Colonic mucosa (tissue), 4 donors: ENCODE results near the gene SLC5A10. TPM values are rescaled to one million over a fixed set of nuclear protein-coding genes. Genes with fewer than 3 reads are reported as not detected.

Source experiments
- DNase-seq: peaks from one replicate; pipeline ENCODE4 v3.0.0-alpha.2; 2020
- H3K27ac ChIP-seq: fragments of 200-600 bp; one replicate; pipeline ENCODE4 v1.8.0; 2021
- H3K27me3 ChIP-seq: fragments of 200-600 bp; one replicate; pipeline ENCODE4 v1.8.0; 2021
- H3K36me3 ChIP-seq: fragments of 200-600 bp; one replicate; pipeline ENCODE4 v1.8.0; 2021
- H3K4me1 ChIP-seq: fragments of 200-600 bp; one replicate; pipeline ENCODE4 v1.8.0; 2021; ENCODE audit warnings: mild to moderate bottlenecking
- H3K4me3 ChIP-seq: fragments of 200-600 bp; one replicate; pipeline ENCODE4 v1.8.0; 2021
- H3K9ac ChIP-seq, 2 donors: one replicate each; pipeline ENCODE4 v1.7.0; 2013; ENCODE audit warnings: control low read depth in 2 of 2, low read depth in 2 of 2, low read length in 2 of 2
- H3K9me3 ChIP-seq: fragments of 200-600 bp; one replicate; pipeline ENCODE4 v1.8.0; 2021
- intact Hi-C: fragments of 100-400 bp; cut with DNase I; formaldehyde crosslinking; loops from one replicate; pipeline ENCODE4 v1.14.1; 2022
- total RNA-seq, 2 donors: library from RNA; stranded (reverse); fragmentation: NEBNext Ultra II Directional in 1 of 2; extraction: Animal tissue kit (Norgen Biotek cat#: 25700) in 1 of 2; gene quantifications; one replicate each; pipeline ENCODE4 v1.2.1, GENCODE V29; 2021
- TF ChIP-seq, protein P1 (sequence below): fragments of 200-600 bp; IDR thresholded peaks from one replicate; pipeline ENCODE4 v1.8.0; 2022; ENCODE audit warnings: antibody characterized with exemption, mild to moderate bottlenecking
- donor health status: healthy.
- donor health status: DM: no; HTN: no; CAD: no.
- donor health status: DM: no; HTN: no; CAD: no.

SLC5A10 gene
- total RNA-seq, 2 donors from 2014 or later, result 0.16 TPM; not detected in 1

DNA sequence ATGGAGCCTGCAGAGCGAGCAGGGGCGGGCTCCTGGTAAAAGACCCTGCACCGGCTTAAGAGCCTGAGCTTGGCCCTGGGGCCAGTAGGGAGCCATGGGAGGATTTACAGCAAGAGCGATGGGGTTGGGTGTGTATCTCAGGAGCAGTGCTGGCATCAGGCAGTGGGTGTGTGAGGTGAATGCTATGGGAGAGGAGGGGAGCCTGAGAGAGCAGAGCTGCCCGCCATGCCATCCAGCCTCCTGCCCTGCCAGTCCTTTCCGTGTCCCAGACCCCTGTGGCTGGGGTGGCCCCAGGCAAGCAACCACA, 29.3 kb downstream of the SLC5A10 start:
- Histone ChIP-seq H3K9ac (peak overlapping the region; percentile 32 to 89), H3K4me1 (peaks cover 12% of the 10 kb centered on the region), H3K4me3 (no peak overlapping the region), H3K27me3 (no peaks in the 10 kb centered on the region), H3K9me3 (no peaks in the 10 kb centered on the region), H3K27ac (peak overlapping the region; percentile 89), H3K36me3 (no peaks in the 10 kb centered on the region)
- intact Hi-C loops, result no loop called here
- no peak for DNase-seq
- TF ChIP-seq, protein P1, sequence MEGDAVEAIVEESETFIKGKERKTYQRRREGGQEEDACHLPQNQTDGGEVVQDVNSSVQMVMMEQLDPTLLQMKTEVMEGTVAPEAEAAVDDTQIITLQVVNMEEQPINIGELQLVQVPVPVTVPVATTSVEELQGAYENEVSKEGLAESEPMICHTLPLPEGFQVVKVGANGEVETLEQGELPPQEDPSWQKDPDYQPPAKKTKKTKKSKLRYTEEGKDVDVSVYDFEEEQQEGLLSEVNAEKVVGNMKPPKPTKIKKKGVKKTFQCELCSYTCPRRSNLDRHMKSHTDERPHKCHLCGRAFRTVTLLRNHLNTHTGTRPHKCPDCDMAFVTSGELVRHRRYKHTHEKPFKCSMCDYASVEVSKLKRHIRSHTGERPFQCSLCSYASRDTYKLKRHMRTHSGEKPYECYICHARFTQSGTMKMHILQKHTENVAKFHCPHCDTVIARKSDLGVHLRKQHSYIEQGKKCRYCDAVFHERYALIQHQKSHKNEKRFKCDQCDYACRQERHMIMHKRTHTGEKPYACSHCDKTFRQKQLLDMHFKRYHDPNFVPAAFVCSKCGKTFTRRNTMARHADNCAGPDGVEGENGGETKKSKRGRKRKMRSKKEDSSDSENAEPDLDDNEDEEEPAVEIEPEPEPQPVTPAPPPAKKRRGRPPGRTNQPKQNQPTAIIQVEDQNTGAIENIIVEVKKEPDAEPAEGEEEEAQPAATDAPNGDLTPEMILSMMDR, result no peak

DNA sequence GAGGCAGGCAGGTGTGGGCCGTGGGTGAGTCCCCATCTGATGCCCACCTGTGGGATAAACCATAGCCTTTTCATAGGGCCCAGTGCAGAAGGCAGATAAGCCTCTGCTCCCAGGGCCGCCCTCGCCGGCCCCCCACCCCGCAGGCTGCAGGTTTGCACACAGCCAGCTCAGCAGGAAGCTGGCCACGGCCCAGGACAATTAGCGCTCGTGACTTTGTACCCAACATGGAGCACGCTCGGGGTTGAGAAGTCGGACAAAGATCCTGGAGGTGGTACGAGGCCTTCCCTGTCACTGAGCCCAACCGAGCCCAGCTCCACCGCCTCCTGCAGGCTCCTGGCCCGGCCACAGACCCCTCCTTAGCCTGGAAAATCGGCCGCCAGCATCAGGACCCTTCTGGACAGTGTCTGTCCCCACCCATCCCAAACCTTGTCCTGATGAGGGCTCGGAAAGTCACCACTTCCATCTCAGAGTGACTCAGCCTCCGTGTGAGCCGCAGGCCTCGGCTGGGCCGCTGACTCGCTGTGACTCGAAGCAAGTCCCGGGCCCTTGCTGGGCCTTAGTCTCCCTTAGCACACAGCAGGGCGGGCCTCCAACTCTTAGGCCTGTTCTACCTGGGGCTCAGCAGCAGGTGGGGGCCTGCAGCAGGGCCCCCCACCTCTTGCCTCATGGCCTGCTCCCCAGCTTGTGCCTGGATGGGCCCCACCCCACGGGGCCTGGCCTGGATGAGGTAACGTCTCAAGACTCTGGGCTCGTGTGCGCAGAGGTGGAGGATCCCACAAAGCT, 29.9 kb downstream of the SLC5A10 start:
- Histone ChIP-seq H3K27ac (peak overlapping the region; percentile 89), H3K36me3 (no peaks in the 10 kb centered on the region), H3K9ac (peak overlapping the region; percentile 51 to 89), H3K9me3 (no peaks in the 10 kb centered on the region), H3K27me3 (no peaks in the 10 kb centered on the region), H3K4me3 (no peak overlapping the region), H3K4me1 (peaks cover 12% of the 10 kb centered on the region)
- TF ChIP-seq, protein P1, result no peak
- DNase-seq, result peak; percentile 94
- intact Hi-C loops, result no loop called here

DNA sequence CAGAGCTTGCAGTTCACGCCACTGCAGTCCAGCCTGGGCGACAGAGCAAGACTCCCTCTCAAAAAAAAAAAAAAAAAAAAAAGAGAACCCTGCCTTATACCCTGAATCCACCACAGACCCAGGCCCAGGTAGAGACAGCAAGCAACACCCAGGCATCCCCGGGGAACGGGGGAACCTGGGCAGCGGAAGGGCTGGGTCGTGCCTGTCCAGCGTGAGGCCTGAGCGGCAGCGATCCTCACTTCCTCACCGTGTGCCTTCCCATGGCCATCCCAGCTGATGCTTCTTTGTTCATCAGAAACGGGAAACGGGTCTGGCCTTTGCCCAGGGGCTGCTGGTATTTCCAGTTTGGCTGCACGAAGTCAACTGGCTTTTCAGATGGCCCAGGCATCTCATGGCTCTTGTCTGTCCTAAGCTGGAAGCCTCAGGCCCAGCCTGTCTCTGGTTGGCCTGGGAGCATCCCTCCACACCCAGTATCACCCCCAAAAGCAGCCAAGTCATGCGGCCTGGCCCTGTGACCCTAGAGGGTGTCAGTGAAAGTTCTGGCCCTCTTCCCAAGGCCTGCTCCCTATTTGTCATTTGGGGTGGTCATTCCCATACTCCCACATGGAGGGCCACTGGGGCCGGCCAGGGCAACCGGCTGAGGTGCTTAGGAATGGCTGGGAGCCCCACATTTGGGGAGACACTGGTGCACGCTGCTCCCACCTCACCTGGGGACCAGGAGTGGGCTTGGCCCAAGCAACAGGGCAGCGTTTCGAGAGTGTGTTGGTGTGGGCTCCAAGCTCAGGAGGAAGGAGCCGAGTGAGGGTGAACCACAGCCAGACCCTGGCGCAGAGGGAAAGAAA, 32.5 kb downstream of the SLC5A10 start:
- TF ChIP-seq, protein P1, result no peak
- Histone ChIP-seq H3K9ac (no peak overlapping the region), H3K27ac (no peak overlapping the region), H3K27me3 (no peaks in the 10 kb centered on the region), H3K4me1 (peaks cover 23% of the 10 kb centered on the region), H3K4me3 (no peak overlapping the region), H3K36me3 (peaks cover 6% of the 10 kb centered on the region), H3K9me3 (no peaks in the 10 kb centered on the region)
- intact Hi-C loops, result no loop called here
- DNase-seq, result no peak

DNA sequence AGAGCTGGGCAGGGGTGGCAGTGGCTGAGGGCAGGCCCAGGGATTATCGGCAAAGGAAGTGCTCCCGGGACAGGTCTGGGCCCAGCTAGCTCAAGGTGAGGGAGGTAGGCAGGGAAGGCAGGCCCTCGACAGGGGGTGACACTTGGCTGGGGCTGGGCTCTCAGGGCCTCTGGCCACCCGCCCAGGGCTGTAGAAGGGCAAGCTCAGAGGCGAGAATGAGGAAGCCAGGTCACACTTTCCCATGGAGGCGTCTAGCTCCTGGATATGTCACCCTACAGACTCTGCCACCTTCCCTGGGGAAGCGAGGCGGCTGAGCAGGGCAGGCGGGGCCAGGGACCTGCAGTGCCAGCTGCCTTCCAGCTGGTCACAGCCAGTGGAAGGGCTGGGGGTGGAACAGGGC, 33.5 kb downstream of the SLC5A10 start:
- Histone ChIP-seq H3K9ac (peak overlapping the region in 1 of 2 donors; percentile 52), H3K27me3 (no peaks in the 10 kb centered on the region), H3K9me3 (no peaks in the 10 kb centered on the region), H3K27ac (no peak overlapping the region), H3K4me1 (peaks cover 20% of the 10 kb centered on the region), H3K4me3 (no peak overlapping the region), H3K36me3 (peaks cover 6% of the 10 kb centered on the region)
- DNase-seq, result no peak
- TF ChIP-seq, protein P1, result no peak
- intact Hi-C loops, result no loop called here

DNA sequence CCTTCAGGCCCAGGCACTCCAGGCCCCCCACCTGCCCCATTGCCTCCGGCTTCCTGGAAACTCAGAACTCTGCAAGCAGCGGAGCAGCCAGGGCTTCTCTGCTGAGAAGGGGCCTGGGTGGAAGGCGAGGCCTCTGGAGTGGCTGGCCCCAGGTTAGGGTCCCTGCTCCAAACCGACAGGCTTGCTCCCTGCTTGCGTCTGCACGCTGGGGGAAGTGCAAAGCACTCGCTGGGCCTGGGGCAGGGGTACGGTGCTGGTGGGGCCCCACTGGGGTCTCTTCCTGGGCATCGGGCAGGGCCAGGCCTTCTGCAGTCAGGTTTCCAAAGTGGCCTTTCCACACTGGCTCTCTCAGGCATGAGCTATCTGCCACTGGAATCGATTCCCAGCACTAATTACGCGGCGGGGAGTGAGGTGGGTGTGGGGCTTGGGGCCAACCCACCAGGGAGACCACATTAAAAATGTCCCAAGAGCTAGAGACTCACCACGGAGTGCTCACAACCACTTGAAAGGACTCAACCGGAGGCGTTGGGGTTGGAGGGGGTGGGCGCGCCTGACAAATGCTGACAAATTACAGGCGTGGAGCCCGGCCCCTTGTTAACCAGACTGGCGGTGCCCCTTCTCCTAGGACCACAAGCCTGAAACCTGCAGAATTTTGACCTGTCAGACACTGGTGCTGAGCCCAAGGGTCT, 34.7 kb downstream of the SLC5A10 start:
- Histone ChIP-seq H3K27ac (no peak overlapping the region), H3K36me3 (peaks cover 6% of the 10 kb centered on the region), H3K9ac (no peak overlapping the region), H3K9me3 (no peaks in the 10 kb centered on the region), H3K4me1 (peaks cover 12% of the 10 kb centered on the region), H3K4me3 (no peak overlapping the region), H3K27me3 (no peaks in the 10 kb centered on the region)
- TF ChIP-seq, protein P1, result no peak
- intact Hi-C loops, result no loop called here
- DNase-seq, result no peak
